ENCODE data around the gene SYS1.

The SYS1 gene

DNA sequence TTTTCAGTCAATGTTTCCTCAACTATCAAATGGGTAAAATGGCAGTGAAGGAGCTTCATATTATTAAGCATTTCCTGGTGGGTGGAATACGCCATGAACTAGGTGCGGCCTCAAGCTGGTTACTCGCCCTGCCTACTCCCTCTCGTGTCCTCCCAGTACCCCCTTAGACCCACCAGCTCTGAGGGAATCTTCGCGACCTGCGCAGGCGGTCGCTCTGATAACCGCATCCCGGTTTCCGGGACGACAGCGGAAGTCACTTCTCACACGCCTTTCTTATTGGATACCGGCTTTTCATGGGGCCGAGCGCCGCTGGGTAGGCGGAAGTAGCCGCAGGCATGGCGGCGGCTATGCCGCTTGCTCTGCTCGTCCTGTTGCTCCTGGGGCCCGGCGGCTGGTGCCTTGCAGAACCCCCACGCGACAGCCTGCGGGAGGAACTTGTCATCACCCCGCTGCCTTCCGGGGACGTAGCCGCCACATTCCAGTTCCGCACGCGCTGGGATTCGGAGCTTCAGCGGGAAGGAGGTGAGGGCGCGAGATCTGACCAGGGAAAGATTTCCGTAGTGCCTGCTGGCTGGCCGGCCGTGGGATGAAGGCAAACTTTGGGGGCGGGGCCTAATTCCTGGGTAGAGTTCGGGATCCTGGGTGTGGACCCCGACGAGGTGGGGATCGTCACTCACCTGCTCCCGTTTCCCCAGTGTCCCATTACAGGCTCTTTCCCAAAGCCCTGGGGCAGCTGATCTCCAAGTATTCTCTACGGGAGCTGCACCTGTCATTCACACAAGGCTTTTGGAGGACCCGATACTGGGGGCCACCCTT, 53.1 kb downstream of the SYS1 start, which contains the start of gene PIGT:
TSS of gene PIGT (plus strand) at position 320 of the 816 bp plus-strand sequence. CDS start at position 336, 16 bp downstream.
- peak; percentile 86 for DNase-seq (ENCODE audit: low spot score)

DNA sequence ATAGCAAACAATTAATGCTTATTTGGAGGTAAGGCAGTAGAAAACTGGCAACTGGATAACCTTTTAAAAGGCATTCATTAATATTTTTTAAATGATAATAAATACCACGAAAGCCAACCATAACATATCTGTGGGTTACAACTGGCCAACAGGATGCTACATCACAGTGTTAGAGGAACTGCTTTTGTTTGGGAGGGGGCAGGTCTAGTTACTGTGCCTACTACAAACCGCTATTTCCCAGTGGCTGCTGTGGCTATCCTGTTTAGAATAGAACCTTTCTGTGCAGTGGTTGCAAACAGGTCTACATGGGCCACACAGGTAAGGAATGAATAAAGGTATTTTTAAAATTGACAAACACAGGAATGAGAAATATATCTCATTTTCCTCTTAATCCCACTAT, 54.0 kb downstream of the SYS1 start:
- no peak for DNase-seq (ENCODE audit: low spot score)

Measured in hepatic stellate cell (primary cell).